Endothelial cell of umbilical vein (primary cell): Measurements from ENCODE around the gene NDUFS8. TPM values are rescaled to one million over a fixed set of nuclear protein-coding genes. Genes with fewer than 3 reads are reported as not detected.

ENCODE experiments used
- BruUV-seq: library from RNA; stranded (reverse); fragments of 400-500 nt; replicated peaks from 2 replicates; lab custom pipeline; 2021; lab: Mats Ljungman, UMichigan
- CTCF ChIA-PET: fragments of 300-600, 350-600 bp; sonication (Branson Sonifier 250); formaldehyde crosslinking; loops from one replicate; lab custom pipeline; 2021; ENCODE audit warnings: antibody characterized with exemption, inconsistent platforms; lab: Charles Lee
- POLR2A ChIA-PET: fragments of 300-600, 350-600 bp; sonication (Branson Sonifier 250); formaldehyde crosslinking; loops from one replicate; lab custom pipeline; 2021; ENCODE audit warnings: antibody characterized with exemption, inconsistent platforms; lab: Charles Lee
- DNase-seq: peaks from one replicate; pipeline ENCODE4 v3.0.0-alpha.2; 2011; ENCODE audit warnings: low read depth, low spot score
- FAIRE-seq: peaks from 2 replicates; lab custom pipeline; 2011; peaks lifted over from hg19 to GRCh38; lab: Jason Lieb, UNC
- H2AFZ ChIP-seq: 2 replicates; pipeline ENCODE4 v1.6.0; 2012; ENCODE audit warnings: low read depth, low read length, control low read depth, inconsistent platforms
- H3K27ac ChIP-seq: 2 replicates; pipeline ENCODE4 v1.5.1; 2011; ENCODE audit warnings: low read depth, mild to moderate bottlenecking, control low read depth, low read length, moderate library complexity; ENCODE audit not compliant: insufficient read depth
- H3K27me3 ChIP-seq, 2 experiments: 2 replicates each; pipeline versions ENCODE4 v1.6.0 to v1.6.1; 2011; ENCODE audit warnings: low read length in 2 of 2, mixed read lengths in 1 of 2; ENCODE audit not compliant: control insufficient read depth in 2 of 2, insufficient read depth in 2 of 2
- H3K36me3 ChIP-seq, 2 experiments: 2 replicates in 1 of 2; 3 replicates in 1 of 2; pipeline ENCODE4 v1.5.1; 2011; ENCODE audit warnings: low read length in 2 of 2, mild to moderate bottlenecking in 1 of 2, moderate library complexity in 1 of 2; ENCODE audit not compliant: control insufficient read depth in 2 of 2, insufficient read depth in 2 of 2; ENCODE audit errors: extremely low read depth in 1 of 2
- H3K4me1 ChIP-seq: 3 replicates; pipeline ENCODE4 v1.5.1; 2011; ENCODE audit warnings: mild to moderate bottlenecking, low read length; ENCODE audit not compliant: control insufficient read depth, insufficient read depth; ENCODE audit errors: extremely low read depth
- H3K4me2 ChIP-seq: 2 replicates; pipeline ENCODE4 v1.6.1; 2011; ENCODE audit warnings: low read length, control low read depth, mixed read lengths; ENCODE audit not compliant: insufficient read depth
- H3K4me3 ChIP-seq, 3 experiments: fragments of 200-600 bp in 1 of 3; sonication (generic), shearing (Covaris generic) in 1 of 3; replicated peaks in 1 of 3; 2 replicates each; pipeline ENCODE4 v1.5.1; 2011 to 2016; ENCODE audit warnings: control low read depth in 3 of 3, low read length in 3 of 3, mild to moderate bottlenecking in 2 of 3, inconsistent platforms in 1 of 3, low read depth in 1 of 3, moderate library complexity in 1 of 3; ENCODE audit not compliant: insufficient read depth in 1 of 3
- H3K79me2 ChIP-seq: 2 replicates; pipeline ENCODE4 v1.6.0; 2012; ENCODE audit warnings: low read length, inconsistent platforms; ENCODE audit not compliant: control insufficient read depth, insufficient read depth
- H3K9ac ChIP-seq: replicated peaks from 2 replicates; pipeline ENCODE3; 2011; ENCODE audit warnings: low read length, control low read depth; ENCODE audit not compliant: insufficient read depth; ENCODE audit errors: extremely low read depth
- H3K9me1 ChIP-seq: replicated peaks from 3 replicates; pipeline ENCODE4 v1.6.0; 2011; ENCODE audit warnings: mild to moderate bottlenecking, low read length; ENCODE audit not compliant: control insufficient read depth, insufficient read depth; ENCODE audit errors: extremely low read depth
- H3K9me3 ChIP-seq: replicated peaks from 2 replicates; pipeline ENCODE4 v1.5.1; 2012; ENCODE audit warnings: low read length, inconsistent platforms; ENCODE audit not compliant: control insufficient read depth, insufficient read depth
- H4K20me1 ChIP-seq: replicated peaks from 2 replicates; pipeline ENCODE3; 2011; ENCODE audit warnings: mild to moderate bottlenecking, low read length; ENCODE audit not compliant: control insufficient read depth, insufficient read depth; ENCODE audit errors: extremely low read depth
- EZH2 ChIP-seq: IDR thresholded peaks from 2 replicates; pipeline ENCODE4 v1.6.1; 2012; ENCODE audit warnings: borderline replicate concordance, low read depth, mild to moderate bottlenecking, moderate library complexity, low read length, inconsistent platforms; ENCODE audit not compliant: severe bottlenecking
- FOS ChIP-seq: IDR thresholded peaks from 2 replicates; pipeline ENCODE4 v1.6.1; 2011; ENCODE audit warnings: mild to moderate bottlenecking, low read length, moderate library complexity, borderline replicate concordance; ENCODE audit not compliant: insufficient read depth
- JUN ChIP-seq: IDR thresholded peaks from 2 replicates; pipeline ENCODE4 v1.6.1; 2011; ENCODE audit warnings: borderline replicate concordance, low read depth; ENCODE audit not compliant: insufficient read length, insufficient read depth
- POLR2A ChIP-seq: IDR thresholded peaks from 2 replicates; pipeline ENCODE4 v1.6.1; 2012; ENCODE audit warnings: low read depth, mild to moderate bottlenecking, control low read depth, low read length
- POLR2AphosphoS5 ChIP-seq: IDR thresholded peaks from 2 replicates; pipeline ENCODE4 v1.6.1; 2012; ENCODE audit warnings: low read depth, mild to moderate bottlenecking, control low read depth, low read length, moderate library complexity; ENCODE audit not compliant: insufficient read depth
- dilution Hi-C: fragments of 300-500 bp; cut with MboI; formaldehyde crosslinking; loops from one replicate; pipeline ENCODE4 v1.15.0; 2019; ENCODE audit warnings: low sequenced_read_pairs; ENCODE audit not compliant: extremely low pct_ligation_motif_present
- intact Hi-C: fragments of 100-400 bp; cut with micrococcal nuclease; formaldehyde crosslinking; loops from one replicate; pipeline ENCODE4 v1.10.0; 2022
- polyA plus RNA-seq, 4 experiments: library from polyadenylated mRNA; depleted of rRNA in 3 of 4; stranded (reverse) in 3 of 4; unstranded in 1 of 4; fragments of >200 nt; gene quantifications; 2 replicates each; pipeline versions ENCODE4 v1.2.1 to v1.2.3, GENCODE V29; 2011 to 2012; ENCODE audit warnings: missing spikeins in 1 of 4
- total RNA-seq: library from RNA; stranded (reverse); gene quantifications from 2 replicates; pipeline ENCODE4 v1.2.3, GENCODE V29; 2021
- TF ChIP-seq, protein P1 (sequence below): IDR thresholded peaks from 2 replicates; pipeline ENCODE4 v1.6.1; 2011; ENCODE audit not compliant: insufficient read depth, insufficient read length
- TF ChIP-seq, protein P2 (sequence below), 2 donors: IDR thresholded peaks; 1 replicate in 1 of 2; 2 replicates in 1 of 2; pipeline ENCODE4 v1.5.1; 2011; ENCODE audit warnings: low read length in 2 of 2, mild to moderate bottlenecking in 2 of 2, moderate library complexity in 2 of 2, control low read depth in 1 of 2, inconsistent platforms in 1 of 2, low read depth in 1 of 2; ENCODE audit not compliant: insufficient read depth in 1 of 2; ENCODE audit errors: extremely low read depth in 1 of 2

Gene NDUFS8
- total and polyA plus RNA-seq, 2 donors (not counting 3 experiments of a cell fraction or from before 2014, with no cell fraction given): 166 to 170 TPM

DNA sequence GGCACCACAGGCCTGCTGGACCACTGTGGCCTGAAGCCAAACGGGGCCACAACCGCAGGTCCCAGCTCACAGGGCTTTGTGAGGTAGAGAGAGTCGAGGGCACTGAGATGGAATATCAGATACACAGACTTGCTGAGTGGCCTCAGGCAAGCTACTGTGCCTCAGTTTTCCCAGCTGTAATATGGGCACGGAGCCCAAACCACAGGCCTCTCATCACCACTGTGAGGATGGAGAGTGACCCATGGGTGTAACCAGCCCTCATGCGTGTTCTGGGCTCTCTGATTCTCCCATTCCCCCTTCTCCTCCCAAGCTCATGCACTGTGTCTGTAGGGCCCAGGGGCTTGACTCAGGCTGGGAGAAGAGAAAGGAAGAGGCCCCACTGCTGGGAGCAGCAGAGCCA is 30.8 kb upstream of the NDUFS8 start:
- Histone ChIP-seq H3K4me2 (no peak overlapping the region), H3K9me3 (no peaks in the 10 kb centered on the region), H3K4me1 (peaks cover 3% of the 10 kb centered on the region), H2AFZ (no peak overlapping the region), H4K20me1 (no peaks in the 10 kb centered on the region), H3K79me2 (no peaks in the 10 kb centered on the region), H3K27ac (no peak overlapping the region), H3K9me1 (no peaks in the 10 kb centered on the region), H3K9ac (no peak overlapping the region), H3K36me3 (no peaks in the 10 kb centered on the region), H3K27me3 (no peaks in the 10 kb centered on the region), H3K4me3 (no peak overlapping the region)
- DNase-seq (no peak), FAIRE-seq (no peak)
- dilution Hi-C loops: no loop called here
- CTCF ChIA-PET: no interaction called here
- no TSS peak for BruUV-seq
- TF ChIP-seq, protein P1, sequence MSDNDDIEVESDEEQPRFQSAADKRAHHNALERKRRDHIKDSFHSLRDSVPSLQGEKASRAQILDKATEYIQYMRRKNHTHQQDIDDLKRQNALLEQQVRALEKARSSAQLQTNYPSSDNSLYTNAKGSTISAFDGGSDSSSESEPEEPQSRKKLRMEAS: no peak
- TF ChIP-seq FOS (no peak), POLR2A (no peak), EZH2 (no peak), JUN (no peak), POLR2AphosphoS5 (no peak)
- TF ChIP-seq, protein P2, sequence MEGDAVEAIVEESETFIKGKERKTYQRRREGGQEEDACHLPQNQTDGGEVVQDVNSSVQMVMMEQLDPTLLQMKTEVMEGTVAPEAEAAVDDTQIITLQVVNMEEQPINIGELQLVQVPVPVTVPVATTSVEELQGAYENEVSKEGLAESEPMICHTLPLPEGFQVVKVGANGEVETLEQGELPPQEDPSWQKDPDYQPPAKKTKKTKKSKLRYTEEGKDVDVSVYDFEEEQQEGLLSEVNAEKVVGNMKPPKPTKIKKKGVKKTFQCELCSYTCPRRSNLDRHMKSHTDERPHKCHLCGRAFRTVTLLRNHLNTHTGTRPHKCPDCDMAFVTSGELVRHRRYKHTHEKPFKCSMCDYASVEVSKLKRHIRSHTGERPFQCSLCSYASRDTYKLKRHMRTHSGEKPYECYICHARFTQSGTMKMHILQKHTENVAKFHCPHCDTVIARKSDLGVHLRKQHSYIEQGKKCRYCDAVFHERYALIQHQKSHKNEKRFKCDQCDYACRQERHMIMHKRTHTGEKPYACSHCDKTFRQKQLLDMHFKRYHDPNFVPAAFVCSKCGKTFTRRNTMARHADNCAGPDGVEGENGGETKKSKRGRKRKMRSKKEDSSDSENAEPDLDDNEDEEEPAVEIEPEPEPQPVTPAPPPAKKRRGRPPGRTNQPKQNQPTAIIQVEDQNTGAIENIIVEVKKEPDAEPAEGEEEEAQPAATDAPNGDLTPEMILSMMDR (IDR thresholded peaks at IDR 0.05; ENCODE audit: extremely low read depth in 1 of 2, insufficient read depth in 1 of 2, low read depth in 1 of 2, low read length in 2 of 2): no peak
- POLR2A ChIA-PET: no interaction called here
- intact Hi-C loops: no loop called here
